HT-29 (cell line): ENCODE results near the gene PGK2. TPM values are rescaled to one million over a fixed set of nuclear protein-coding genes. Genes with fewer than 3 reads are reported as not detected.
"Not testable (repeated sequence)": the region's sequence is repeated elsewhere in the genome, so short reads cannot be mapped to it uniquely, and the experiment has no call there.

Experiments used
- DNase-seq: peaks from one replicate; pipeline ENCODE4 v3.0.0-alpha.2; 2015; ENCODE audit warnings: low spot score
- total RNA-seq: library from RNA; depleted of rRNA; stranded (reverse); fragments of >200 nt; shearing (Covaris generic); gene quantifications from 2 replicates; pipeline ENCODE4 v1.2.3, GENCODE V29; 2014; rRNA removed

PGK2 gene
- not detected in 2 replicates for total RNA-seq

GRCh38 chr6:49787176-49787575 is at the start of gene PGK2:
Gene PGK2 (minus strand): TSS chr6:49787285. CDS start chr6:49787187, 98 bp downstream.
- DNase-seq = peak; percentile 51

- no peak for DNase-seq
Observed at GRCh38 chr6:49835140-49835539, 48.1 kb upstream of the PGK2 start.

DNA sequence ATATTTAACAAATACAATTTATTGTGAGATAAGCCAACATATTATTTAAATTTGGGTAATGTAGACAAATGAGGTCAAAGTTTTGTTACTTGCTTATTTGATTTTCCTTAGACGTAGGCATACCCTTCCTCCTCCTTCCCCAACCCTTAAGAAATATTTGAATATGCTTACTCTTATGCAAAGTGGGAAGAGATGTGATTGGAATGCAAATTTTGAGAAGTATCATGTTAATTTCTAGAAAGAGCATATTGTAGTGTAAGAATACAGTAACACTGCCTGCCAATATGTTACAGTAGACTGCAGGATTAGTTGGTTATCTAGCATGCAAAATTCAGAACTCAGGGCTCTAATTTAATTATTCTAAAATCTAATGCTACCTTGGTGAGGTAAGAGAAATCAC is 46.3 kb upstream of the PGK2 start:
- no peak for DNase-seq

DNA sequence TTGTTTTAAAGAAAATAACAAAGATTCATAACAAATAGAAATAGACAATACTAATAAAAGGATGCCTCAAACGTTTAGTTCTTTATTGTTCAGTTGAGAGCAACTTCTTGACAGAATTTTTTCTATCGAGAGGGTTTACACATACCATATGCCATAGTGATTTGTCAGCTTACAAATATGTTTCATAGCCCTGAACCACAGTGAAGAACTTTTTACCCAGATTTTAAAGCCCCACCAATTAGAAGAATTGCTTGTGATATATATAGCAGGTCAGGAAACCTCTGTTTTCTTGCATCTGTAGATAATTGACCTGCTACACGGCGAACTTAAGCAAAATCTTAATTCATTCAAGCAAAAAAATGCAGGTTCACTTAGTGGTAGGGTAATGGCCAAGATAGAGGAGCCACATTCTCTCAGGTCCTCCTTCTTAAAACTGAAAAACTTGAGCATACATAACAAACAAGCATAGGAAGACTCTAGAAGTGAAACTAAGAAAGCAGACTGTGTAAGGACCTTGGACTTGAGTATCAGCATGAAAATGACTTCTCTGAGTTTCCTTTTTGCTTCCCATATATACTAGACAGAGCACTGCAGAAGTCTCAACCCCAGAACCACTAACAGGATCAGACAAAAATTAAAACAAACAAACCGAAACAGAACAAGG is 39.8 kb upstream of the PGK2 start:
- no peak for DNase-seq

DNA sequence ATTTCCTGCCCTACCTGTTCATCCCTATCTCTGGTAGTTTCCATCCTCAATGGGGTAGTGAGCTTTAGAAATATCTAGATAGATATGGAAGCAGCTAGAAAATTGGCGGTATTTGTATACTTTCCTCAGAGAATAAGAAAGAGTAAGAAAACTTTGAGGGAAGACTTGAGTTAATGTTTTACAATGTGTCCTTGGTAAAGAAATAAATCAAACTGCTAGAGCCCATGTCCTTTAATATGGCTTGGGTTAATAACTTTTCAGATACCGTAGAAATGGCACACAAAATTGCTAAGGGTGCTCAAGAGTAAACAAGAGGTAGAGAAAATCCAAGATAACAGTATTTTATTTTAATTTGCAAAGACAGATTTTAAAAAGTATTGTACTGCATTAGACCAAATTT is 28.1 kb upstream of the PGK2 start:
- DNase-seq = no peak

DNA sequence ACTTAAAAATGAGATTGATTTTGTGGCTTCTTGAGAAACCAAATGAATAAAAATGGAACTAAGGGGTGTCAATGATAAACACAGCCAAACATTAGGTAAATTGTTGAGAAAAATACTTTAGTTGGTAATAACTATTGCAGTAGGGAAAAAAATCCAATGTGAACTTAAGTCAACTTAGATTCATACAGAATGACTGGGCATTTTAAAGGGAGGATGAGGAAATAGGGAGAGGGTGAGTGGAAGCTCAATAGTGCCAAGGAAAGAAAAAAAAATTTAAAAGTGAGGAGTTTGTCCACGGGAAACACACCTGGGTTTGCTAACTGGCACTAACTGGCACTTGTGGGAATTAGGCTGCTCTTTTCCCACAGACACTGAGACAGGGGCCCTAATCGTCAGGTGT is 26.2 kb upstream of the PGK2 start:
- no peak for DNase-seq

DNA sequence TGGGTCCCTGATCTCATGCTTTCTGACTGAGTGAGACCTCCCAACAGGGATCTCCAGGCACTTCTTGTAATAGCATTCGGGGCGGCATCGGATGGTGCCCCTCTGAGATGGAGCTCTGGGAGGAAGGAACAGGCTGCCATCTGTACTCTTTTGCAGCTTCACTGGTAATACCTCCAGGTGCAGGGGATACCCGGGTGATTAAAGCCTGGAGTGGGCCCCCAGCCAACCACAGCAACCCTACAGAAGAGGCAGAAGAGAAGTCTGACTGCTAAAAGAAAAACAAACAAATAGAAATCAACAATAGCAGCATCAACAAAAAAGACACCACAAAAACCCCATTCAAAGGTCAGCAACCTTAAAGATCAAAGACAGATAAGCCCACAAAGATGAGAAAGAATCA is 19.1 kb upstream of the PGK2 start:
- no peak for DNase-seq

DNA sequence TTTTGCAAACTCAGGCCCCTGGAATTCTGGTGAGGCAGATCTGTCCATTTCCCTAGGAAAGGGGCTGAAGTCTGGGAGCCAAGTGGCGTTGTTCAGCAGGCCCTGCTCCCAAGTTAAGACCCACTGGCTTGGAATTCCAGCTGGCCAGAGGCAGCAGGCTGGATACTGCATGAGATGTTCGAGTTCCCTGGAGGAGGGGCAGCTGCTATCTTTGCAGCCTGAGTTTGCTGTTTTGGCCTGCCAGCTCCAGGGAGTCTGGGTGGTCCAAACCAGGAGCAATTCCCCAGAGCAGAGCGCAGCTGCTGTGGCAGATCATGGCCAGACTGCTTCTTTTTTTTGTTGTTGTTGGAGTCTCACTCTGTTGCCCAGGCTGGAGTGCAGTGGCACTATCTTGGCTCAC is 18.2 kb upstream of the PGK2 start:
- no peak for DNase-seq

GRCh38 chr6:49801525-49801924 is 14.4 kb upstream of the PGK2 start:
- no peak for DNase-seq

- no peak for DNase-seq
Observed at GRCh38 chr6:49799090-49799489, 12.0 kb upstream of the PGK2 start.

DNA sequence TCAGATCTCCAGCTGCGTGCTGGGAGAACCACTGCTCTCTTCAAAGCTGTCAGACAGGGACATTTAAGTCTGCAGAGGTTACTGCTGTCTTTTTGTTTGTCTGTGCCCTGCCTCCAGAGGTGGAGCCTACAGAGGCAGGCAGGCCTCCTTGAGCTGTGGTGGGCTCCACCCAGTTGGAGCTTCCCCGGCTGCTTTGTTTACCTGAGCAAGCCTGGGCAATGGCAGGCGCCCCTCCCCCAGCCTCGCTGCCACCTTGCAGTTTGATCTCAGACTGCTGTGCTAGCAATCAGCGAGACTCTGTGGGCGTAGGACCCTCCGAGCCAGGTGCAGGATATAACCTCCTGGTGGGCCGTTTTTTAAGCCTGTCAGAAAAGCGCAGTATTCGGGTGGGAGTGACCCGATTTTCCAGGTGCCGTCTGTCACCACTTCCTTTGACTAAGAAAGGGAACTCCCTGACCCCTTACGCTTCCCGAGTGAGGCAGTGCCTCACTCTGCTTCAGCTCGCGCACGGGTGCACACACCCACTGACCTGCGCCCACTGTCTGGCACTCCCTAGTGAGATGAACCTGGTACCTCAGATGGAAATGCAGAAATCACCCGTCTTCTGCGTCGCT is 9.9 kb upstream of the PGK2 start:
- DNase-seq = not testable (repeated sequence)

DNA sequence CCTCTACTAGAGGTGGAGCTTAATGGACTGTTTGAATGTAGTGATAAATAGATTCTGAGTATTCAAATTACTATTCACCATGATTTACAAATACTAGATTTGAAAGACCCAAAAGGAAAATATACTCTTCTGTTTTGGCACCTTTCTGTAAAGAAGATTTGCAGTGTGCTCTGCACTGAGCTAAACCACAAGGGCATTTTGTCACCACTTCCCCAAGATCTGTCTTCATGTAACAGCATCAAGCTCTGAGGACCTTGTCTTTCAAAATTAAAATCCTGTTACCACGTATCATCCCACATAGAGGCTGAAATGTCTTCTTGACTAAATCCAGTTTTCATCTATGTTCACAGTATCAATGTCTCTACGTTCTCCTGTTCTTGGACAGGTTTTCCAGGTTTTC is 3.3 kb upstream of the PGK2 start:
- DNase-seq = no peak

GRCh38 chr6:49784272-49784671 is 2.8 kb downstream of the PGK2 start:
- no peak for DNase-seq

- DNase-seq = no peak
Observed at GRCh38 chr6:49782725-49783124, 4.4 kb downstream of the PGK2 start.

- DNase-seq = no peak
Observed at GRCh38 chr6:49782293-49782692, 4.8 kb downstream of the PGK2 start.

- no peak for DNase-seq
Observed at GRCh38 chr6:49776444-49776843, 10.6 kb downstream of the PGK2 start.

- DNase-seq = no peak
Observed at GRCh38 chr6:49775043-49775442, 12.0 kb downstream of the PGK2 start.

- no peak for DNase-seq
Observed at GRCh38 chr6:49772285-49772684, 14.8 kb downstream of the PGK2 start.

GRCh38 chr6:49766762-49767161 is 20.3 kb downstream of the PGK2 start:
- no peak for DNase-seq

GRCh38 chr6:49764571-49765236 is 22.4 kb downstream of the PGK2 start:
- DNase-seq = no peak

DNA sequence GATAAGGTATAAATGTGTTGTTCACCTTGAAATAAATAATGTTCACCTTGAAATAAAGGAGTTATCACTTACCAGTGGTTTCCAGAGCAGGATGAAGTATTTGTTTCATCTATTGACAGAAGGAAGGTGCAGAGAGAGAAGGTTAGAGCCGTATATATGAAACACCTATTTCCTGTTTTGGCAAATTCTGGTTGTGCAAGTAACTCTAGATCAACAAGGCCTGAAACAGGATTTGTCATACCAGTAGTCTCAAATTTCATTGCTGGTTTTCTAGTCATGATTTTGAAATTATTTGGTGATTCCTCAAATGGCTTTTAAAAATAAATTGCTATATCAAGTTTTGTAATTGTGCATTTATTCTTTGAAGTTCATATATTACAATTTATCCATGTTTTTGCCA is 42.8 kb downstream of the PGK2 start, which contains the start of gene CRISP3:
Gene CRISP3, minus strand, starts transcription at position 130 of the 400 bp plus-strand sequence. Its CDS starts 21 bp downstream, at position 109.
- no peak for DNase-seq

DNA sequence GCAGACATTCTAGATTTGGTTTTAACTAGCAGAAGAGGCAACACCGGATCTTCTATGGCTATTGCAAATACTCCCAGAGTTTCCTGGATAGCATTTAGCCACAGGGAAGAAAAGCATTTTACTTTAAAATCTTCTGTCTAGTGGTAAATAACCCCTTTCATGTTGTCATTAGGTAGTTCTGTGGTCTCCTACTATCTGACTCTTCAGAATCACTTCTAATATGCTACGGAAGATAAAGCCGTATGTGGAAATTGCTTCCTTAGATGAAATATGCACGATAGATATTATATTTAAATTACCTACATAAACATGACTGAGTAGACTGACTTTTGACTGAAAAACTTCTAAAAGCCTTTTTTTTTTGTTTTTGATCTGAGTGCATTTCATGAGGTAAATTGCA is 43.7 kb downstream of the PGK2 start:
- no peak for DNase-seq

DNA sequence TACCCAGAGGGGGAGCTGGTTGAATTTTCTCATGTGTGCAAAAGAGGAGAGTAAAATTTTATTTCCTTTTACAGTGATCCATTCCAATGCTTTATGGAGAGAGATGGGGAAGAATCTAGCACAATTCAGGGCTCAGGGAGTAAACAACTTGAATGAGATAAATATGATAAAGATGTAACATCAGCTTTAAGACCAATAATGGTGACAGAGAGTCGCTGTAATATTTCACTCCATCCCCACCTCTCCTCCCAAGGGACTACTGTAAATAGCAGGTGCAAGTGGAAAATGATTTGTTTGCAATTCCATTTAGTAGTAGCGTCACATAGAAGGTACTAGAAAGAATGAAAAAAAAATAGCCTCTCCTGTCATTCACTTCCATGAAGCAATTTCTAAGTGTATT is 47.7 kb downstream of the PGK2 start:
- no peak for DNase-seq
